ENCODE data around the gene TNS1.
A peak's percentile ranks its signal among the peaks of the same experiment; 100 is the strongest.
"Not testable (repeated sequence)": the region's sequence is repeated elsewhere in the genome, so short reads cannot be mapped to it uniquely, and the experiment has no call there.

Gene TNS1

GRCh38 chr2:218002845-218003180 lies at the start of gene TNS1:
TSS of gene TNS1 (minus strand) at chr2:218002995. CDS start at chr2:218002872, 123 bp downstream.
- FAIRE-seq, result no peak
- DNase-seq (ENCODE audit: low spot score), result peak; percentile 51

GRCh38 chr2:218051903-218052302 lies 49.1 kb upstream of the TNS1 start:
- no peak for FAIRE-seq

GRCh38 chr2:218047536-218048225 lies 44.9 kb upstream of the TNS1 start:
- DNase-seq (ENCODE audit: low spot score) (no peak), FAIRE-seq (no peak)

More at GRCh38 chr2:218051903-218052302, 49.1 kb upstream of the TNS1 start:
- DNase-seq (ENCODE audit: low spot score), result no peak

DNA sequence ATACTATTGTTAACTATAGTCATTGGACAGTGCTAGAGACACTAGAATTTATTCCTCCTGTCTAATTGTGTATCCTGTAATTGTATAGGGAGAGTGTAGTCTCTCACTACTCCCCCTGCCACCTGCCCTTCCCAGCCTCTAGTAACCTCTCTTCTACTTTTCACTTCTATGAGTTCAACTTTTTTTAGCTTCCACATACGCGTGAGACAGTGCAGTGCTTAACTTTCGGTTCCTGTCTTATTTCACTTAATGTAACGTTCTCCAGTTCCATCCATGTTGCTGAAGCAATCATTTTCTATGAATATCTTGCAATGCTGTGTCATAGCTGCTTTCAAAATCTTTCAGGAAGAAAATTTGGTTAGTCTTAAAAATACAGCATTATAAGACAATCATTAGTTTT lies 43.4 kb upstream of the TNS1 start:
- no peak for DNase-seq (ENCODE audit: low spot score)
- no peak for FAIRE-seq

DNA sequence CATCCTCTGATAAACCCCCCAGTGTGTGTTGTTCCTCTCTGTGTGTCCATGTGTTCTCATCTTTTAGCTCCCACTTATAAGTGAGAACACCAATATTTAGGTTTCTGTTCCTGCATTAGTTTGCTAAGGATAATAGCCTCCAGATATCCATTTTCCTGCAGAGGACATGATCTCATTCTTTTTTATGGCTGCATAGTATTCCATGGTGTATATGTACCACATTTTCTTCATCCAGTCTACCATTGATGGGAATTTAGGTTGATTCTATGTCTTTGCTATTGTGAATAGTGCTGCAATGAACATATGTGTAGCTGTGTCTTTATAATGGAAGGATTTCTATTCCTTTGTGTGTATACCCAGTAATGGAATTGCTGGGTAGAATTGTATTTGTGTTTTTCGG lies 41.8 kb upstream of the TNS1 start:
- DNase-seq (ENCODE audit: low spot score); FAIRE-seq: not testable (repeated sequence)

DNA sequence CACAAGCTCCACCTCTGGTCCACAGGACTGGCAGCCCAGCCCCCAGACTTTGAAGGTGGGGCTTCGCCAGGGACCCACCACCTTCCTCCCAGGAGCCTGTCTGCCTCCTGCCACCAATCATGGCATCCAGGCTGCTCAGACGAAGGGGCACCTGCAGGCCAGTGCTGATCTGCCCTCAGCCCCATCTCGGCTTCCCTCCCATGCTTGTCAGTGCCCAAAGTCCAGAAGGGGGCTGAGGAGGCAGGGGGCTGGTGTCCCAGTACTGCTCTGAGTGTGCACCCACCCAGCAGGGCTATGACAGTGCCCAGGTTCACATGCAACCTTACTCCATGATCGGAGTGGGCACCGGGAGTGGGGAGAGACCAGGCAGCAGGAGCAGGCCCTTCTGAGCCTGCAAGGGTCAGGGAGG lies 40.9 kb upstream of the TNS1 start:
- DNase-seq (ENCODE audit: low spot score) (no peak), FAIRE-seq (no peak)

GRCh38 chr2:218043100-218043499 lies 40.3 kb upstream of the TNS1 start:
- DNase-seq (ENCODE audit: low spot score) (no peak), FAIRE-seq (no peak)

DNA sequence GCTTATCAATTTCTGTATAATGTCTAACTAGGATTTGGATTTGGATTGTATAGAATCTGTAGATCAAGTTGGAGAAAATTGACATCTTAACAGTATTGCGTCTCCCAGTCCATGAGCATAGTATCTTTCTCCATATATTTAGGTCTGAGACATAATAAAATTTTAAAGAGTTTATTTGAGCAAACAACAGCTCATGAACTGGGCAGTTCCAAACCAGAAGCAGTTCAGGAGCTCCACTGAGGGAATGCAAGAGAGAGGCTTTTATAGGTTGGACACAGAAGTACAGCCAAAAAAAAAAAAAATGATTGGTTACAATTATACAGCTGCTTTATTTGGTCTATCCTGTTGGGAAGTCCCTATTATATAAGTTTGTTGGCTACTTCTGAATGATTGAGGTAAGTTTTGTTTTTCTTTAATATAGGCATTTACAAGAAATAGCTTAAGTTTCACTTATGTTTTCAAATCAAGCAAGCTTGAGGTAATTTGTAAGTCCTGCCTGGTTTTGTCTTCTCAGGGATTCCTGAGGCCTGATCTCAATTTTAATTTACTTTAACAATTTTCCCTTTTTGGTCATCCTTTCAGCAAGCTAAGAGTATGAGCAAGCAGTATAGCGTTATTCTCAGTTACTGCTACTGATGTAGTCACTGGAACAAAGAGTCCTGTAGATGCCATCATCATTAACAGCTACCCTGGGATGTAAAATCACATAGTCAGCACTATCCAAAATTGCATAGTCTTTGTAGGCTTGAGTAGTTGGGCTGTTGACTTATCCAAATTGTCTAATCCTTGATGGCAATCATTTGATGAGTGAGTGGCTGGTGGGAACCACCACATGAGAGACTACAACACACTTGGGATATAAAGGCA lies 38.7 kb upstream of the TNS1 start:
- FAIRE-seq, result no peak
- DNase-seq (ENCODE audit: low spot score), result no peak

DNA sequence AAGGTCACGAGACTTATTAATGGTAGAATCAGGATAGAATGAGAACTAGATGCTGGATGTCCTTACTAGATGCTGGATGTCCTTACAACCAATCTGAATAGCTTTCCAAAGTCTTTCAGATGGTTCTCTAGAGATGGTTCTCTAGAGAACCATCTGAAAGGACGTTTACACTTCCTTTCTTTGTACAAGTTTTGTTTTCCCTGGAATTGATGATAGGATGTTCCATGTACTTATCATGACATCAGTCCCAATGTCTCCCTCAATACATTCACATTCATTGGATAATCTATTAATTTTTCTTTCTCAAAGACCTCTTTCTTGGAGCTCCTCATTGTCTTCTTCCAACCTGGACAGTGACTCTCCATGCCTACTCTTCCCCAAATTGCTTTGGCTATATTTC lies 38.1 kb upstream of the TNS1 start:
- DNase-seq (ENCODE audit: low spot score) (no peak), FAIRE-seq (no peak)

DNA sequence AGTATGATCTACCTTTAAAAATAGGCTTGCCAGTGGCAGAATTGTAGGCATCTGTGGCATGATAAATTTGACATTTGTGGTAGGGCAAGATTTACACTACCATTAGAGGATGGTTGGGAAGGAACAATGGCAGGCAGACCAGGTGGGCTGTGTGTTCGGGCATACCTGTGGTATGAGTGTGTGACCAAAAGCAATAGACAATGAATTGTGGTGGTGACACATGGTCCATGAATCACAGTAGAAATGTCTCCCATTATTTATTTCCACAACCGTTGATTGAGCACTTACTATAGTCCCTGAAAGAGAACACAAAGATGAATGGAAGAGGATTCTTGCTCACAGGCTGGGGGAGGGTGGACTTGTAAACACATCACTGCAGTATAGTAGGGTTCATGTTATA lies 36.4 kb upstream of the TNS1 start:
- FAIRE-seq (peak; percentile 98), DNase-seq (ENCODE audit: low spot score) (peak; percentile 90)

DNA sequence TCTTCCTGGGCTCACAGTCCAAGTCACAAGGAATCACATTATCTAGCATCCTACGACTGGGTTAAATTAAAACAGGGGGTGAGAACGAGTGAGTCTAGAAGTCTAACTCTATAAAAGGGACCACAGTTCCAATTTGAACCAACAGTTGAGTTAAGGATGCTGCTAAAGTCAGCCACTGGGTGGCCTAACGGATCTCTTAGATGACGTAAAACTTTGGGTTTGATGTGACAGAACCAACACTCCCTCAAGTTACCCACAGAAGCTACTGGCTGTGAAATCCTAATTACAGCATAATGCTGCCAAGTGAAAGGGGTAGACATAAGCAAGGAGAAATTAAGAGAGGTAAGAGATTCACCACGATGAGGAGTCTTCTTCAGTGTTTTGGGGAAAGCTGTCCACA lies 33.6 kb upstream of the TNS1 start:
- no peak for DNase-seq (ENCODE audit: low spot score)
- FAIRE-seq, result peak; percentile 58

DNA sequence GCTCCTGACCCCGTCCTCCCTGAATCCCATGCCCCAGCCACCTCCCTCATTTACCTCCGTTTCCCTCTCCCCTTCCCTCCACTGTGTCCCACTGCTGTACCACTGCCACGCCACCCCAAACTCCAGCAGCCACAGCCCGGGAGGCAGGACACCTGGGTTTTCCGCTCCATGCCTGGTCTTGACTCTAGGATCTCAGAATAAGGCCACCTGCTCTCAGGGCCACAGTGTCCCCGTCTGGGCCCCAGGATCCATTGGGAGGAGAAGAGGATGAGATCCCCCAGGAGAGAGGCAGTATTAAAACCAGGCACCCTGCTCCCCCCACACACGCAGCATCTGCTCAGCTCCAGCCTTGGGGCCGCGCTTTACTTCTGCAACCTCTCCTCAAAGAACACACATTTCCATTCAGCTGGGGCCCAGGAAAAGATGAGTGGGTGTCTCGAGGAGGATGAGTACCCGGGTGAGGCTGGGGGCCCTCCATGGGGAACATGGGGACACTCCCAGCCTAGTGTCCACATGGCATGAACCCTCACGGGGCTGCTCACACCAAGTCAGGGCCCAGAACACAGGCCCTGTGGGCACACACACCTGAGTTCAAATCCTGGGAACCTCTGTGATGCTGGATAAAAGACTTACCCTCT lies 32.8 kb upstream of the TNS1 start:
- FAIRE-seq (no peak), DNase-seq (ENCODE audit: low spot score) (no peak)

DNA sequence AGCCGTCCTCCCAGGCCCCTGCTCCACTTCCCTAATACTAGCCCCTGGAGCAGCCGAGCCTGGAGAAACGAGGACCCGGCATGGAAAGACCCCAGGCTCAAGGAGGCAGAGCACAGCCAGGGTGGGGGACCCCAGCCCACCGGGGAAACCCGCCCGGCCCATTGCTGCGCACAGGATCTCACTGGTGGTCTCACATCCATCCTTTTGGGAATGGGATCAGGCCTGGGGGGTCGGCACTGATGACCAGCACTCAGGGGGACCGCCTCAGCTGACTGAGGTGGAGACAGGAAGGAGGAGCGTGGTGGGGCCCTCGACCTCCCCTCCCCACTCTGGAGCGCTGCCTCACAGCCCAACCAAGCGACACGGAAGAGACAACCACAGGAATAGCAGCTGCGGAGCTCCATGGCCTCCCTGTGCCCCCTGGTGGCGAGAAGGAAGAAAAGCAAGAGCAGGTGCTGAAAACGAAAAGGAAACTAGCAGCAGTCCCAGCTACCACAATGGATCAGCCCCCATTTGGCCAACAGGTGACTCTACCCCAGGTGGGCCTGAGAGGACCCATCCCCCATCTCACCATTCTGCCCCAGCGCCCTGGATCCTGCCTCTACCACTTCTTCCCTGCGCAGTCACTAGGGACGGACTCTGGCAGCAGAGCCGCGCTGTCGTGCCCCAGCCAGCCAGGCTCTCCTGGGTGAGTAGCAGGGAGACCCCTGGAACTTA lies 31.9 kb upstream of the TNS1 start:
- FAIRE-seq, result peak; percentile 66
- DNase-seq (ENCODE audit: low spot score), result peak; percentile 58

DNA sequence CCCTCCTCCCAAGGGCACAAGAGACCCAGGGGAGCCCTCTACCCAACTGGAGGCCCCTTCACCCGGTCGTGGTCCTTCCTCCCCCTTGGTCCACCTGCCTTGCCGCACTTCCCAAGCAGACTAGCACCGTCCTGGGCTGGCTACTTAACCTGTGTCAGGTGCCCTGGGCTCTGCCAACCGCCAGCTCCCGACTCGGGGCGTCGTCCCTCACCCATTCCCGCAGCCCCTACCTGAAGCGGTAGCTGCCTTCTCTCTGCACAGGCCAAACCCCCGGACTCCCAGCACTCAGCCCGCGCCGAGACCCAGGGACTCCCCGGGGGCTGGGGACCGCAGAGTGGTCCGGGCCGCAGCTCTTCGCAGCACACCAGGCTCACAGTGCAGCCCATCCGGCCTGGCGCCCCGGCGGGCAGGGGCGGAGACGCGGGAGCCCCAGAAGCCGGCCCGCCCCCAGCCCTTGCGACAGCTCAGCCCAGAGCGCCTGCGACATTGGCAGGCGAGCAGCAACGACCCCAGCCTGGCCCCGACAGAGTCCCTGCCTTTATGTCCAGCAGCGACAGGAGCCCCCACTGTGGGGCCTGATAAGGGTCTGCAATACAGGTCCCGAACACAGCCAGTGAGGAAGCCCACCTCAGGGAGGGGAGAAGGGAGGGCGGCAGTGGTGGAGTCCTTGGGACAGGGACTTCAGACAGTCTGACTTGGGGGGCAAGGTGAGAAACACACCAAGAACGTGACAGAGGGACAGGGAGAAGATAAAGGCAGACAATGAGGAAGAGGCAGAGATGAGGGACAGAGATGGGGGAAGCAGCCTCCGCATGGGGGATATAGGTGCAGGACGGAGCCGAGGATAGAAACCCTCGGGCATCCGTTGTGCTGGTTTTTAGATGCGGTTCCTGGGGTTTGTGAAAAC lies 31.0 kb upstream of the TNS1 start:
- DNase-seq (ENCODE audit: low spot score) (no peak), FAIRE-seq (no peak)

DNA sequence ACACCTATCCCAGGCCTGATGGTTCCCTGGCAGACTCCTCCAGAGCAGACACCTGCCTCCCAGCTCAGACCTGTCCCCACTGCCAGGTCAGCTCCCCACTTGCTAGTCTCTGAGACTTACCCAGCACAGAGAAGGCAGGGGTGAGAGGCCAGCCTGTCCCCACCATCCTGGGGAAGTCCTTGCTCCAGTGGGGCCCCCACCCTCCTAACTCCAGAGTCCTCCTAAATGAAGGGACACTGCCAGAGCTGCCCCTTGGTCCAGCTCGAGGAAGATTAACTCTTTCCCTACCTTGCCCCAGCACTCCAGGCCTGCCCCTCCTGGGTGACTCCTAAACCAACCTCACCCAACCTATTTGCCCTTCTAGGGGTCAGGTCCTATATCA lies 30.4 kb upstream of the TNS1 start:
- DNase-seq (ENCODE audit: low spot score) (no peak), FAIRE-seq (no peak)

GRCh38 chr2:218032336-218033171 lies 29.8 kb upstream of the TNS1 start:
- FAIRE-seq (peak; percentile 87), DNase-seq (ENCODE audit: low spot score) (peak; percentile 63)

- DNase-seq (ENCODE audit: low spot score), result no peak
- no peak for FAIRE-seq
Observed at GRCh38 chr2:218031771-218032257, 29.0 kb upstream of the TNS1 start.

DNA sequence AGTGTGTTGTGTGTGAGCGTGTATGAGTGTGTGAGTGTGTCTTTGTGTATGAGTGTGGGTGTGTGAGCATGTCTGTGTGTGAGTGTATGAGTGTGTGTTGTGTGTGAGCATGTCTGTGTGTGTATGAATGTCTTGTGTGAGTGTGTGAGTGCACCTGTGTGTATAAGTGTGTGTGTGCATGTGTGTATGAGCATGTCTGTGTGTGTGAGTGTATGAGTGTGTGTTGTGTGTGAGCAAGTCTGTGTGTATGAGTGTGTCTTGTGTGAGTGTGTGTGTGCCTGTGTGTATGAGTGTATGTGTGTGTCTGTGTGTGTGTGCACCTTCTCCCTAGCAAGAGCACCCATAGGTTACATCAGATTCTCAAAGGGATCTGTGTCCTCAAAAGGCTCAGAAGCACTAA lies 28.5 kb upstream of the TNS1 start:
- DNase-seq (ENCODE audit: low spot score) (no peak), FAIRE-seq (peak; percentile 99)

DNA sequence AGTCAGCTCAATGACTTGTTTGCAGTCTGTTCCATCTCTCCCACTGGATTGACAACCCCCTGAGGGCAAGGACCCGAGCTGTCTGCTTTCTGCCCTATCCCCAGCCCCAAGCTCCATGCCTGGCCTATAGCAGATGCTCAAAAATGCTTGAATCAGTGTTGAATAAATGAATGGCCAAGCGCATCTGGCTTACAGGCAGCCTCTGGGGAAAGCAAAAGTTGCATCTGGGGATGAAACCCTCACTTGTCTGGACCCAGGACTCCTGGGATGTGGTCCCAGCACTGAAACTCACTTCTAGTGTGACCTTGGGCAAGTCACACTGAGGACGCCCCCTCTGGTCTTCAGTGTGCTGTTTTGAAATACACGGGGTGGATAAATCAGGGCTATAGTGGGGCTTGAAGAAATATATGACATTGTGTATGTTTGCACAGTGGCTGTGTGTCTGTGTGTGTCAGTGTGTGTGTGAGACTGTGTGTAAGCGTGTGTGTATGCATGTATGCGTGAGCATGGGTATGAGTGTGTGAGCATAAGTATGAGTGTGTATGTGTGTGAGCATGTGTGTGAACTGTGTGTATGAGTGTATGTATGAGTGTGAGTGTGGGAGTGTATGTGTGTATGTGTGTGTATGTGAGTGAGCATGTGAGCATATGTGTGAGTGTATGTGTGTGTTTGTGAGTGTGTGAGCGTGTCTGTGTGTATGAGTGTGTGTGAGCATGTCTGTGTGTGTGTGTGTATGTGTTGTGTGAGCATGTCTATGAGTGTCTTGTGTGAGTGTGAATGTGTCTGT lies 27.8 kb upstream of the TNS1 start:
- FAIRE-seq, result no peak
- no peak for DNase-seq (ENCODE audit: low spot score)

Measured in urothelium cell line (cell line).